GM10248 (cell line): ENCODE data around the gene TNFRSF4.

Source experiments
- CTCF ChIA-PET: fragments of 300-600 bp; sonication (Branson Sonifier 250); formaldehyde crosslinking; extraction: SDS; loops from one replicate; lab custom pipeline; 2021; ENCODE audit warnings: antibody characterized with exemption; lab: Yijun Ruan, JAX
- POLR2A ChIA-PET: fragments of 350-650 bp; sonication (Branson Sonifier 250); formaldehyde crosslinking; extraction: SDS; loops from one replicate; lab custom pipeline; 2020; ENCODE audit warnings: antibody characterized with exemption; lab: Yijun Ruan, JAX
- DNase-seq: peaks from one replicate; pipeline ENCODE4 v3.0.0; 2012; ENCODE audit errors: extremely low spot score
- CTCF ChIP-seq: IDR thresholded peaks from 2 replicates; pipeline ENCODE4 v1.5.1; 2012; ENCODE audit warnings: mild to moderate bottlenecking, low read depth; ENCODE audit errors: extremely low read depth, missing control alignments, control extremely low read depth

The TNFRSF4 gene

DNA sequence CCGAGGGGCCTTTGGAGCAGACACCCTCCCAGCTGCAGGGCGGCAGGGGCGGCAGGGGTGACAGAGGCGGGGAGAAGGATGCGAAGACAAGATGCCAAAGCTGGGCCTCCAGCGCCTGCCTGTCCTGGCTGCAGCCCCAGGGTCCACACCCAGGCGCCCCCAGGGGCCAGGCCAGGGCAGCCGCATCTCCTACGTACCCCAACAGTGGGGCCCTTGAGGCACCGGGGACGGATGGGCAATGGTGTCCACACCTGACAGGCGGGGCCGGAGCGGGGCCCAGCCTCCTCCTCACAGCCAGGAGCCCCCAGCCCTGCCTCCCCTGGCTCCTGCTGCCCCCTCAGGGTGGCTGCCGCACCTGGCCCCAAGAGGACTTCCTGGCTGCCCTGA is 25.3 kb upstream of the TNFRSF4 start:
- DNase-seq, result no peak
- ChIA-PET CTCF (interaction anchor here (1.3 to 2.3 kb wide), 2 partner anchors 12 to 117 kb away, joined by 5 to 10 read pairs; no protein-coding TSS in a partner anchor), POLR2A (no interaction called here)
- TF ChIP-seq CTCF, result no peak

DNA sequence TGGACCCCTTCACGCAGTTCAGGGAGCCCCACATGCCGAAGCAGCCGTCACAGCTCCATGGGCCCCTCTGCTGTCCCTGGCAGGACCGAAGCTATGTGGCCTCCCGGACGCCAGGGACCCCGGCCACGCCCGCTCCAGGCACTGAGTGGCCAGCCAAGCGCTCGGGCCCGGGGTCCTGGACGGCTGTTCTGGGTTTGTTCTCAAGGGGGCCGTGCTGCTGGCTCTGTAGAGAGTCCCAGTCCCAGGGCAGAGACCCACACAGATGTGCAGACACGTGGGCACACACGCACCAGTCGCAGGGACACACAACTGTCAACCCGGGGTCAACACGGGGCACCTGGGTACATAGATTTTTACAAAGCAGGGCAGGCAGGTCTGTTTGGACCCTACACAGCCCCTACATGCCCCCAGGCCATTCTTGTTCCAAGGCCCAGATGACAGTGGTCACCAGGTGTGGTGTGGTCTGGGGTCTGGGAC is 24.8 kb upstream of the TNFRSF4 start:
- ChIA-PET CTCF (interaction anchor here (1.0 to 2.3 kb wide), 4 partner anchors 12 to 117 kb away, joined by 3 to 10 read pairs (median 4); no protein-coding TSS in a partner anchor), POLR2A (no interaction called here)
- DNase-seq, result no peak
- TF ChIP-seq CTCF, result no peak

- ChIA-PET CTCF (interaction anchor here (1.0 to 2.3 kb wide), 4 partner anchors 11 to 116 kb away, joined by 3 to 10 read pairs (median 4); no protein-coding TSS in a partner anchor), POLR2A (no interaction called here)
- no peak for DNase-seq
- TF ChIP-seq CTCF, result no peak
Measured at GRCh38 chr1:1237874-1238701, 24.1 kb upstream of the TNFRSF4 start.

DNA sequence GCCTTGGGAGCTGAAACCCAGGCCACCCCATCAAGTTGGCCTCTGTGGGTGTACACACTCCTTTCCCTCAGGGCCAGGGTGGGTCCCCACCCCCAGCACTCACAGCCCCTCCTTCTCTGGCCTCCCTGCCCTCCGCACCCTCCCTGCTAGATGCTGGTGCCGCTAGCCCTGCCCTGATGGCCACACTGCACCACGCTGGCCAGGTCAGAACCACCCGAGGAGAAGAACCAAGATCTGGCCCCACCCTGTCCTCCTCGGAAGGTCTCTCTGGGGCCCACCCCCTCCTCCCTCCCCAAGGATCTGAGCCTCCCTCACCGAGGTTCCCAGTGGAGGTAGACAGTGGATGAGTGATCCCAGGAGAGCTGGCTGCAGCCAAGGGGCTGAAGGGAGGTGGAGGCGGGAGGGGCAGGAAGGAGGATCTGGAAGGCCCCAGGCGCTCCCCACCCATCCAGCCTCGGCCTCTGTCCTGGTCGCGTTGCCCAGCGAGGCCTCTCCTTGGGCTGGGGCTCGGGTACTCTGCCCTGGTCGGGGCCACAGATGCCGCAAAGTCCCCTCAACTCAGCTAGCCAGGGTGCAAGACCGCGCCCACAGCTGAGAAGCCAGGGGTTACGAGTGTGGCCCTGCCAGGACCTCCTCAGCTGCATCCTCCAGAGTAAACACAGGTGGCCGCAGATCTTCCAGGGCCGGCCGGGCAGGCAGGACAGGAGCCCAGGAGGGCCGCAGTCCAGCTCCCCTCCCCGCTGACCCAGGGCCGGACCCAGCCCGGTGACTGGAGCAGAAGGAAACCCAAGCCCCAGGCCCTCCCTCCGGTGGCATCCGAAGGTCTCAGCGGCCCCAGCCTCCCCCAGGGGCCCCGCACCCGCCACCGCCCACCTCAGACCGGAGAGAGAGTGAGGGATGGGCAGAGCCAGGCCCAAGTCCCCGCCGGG is 23.3 kb upstream of the TNFRSF4 start:
- POLR2A ChIA-PET, result no interaction called here

DNA sequence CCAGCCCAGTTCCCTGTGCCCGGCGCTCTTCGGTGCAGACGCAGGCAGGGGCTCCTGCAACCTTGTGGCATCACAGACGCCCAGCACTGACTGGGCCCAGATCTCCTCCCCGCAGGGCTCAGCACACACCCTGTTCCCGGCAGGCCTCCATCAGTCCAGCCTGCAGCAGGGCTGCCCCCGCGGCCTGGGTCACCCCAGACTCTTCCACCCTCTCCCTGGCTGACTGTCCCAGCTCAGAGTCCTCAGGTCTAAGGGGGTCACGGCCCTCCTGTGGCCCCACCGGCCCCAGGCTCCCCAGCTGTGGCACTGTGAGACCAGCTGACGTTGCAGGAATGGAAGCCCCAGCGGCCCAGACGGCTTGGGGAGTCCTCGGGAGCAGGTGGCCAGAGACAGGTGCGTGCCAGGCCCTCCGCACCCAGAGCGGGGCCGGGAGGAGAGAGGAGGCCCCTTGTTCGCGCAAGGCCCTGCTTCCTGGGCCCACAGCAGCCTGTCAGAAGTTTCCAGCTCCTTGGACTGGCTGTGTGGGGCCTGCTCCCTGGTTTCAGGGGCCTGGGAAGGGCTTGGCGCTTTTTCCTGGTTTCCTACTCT is 22.3 kb upstream of the TNFRSF4 start:
- DNase-seq, result no peak
- POLR2A ChIA-PET, result interaction anchor here (0.6 kb wide), 1 partner anchor 101 kb away, joined by 5 read pairs; no protein-coding TSS in a partner anchor
- CTCF ChIA-PET, result interaction anchor here (1.2 to 1.5 kb wide), 2 partner anchors 14 to 114 kb away, joined by 3 to 6 read pairs; no protein-coding TSS in a partner anchor
- TF ChIP-seq CTCF, result no peak

More for the DNA sequence above, 23.3 kb upstream of the TNFRSF4 start:
- CTCF ChIA-PET, result interaction anchor here (1.5 kb wide), 1 partner anchor 14 kb away, joined by 6 read pairs; no protein-coding TSS in a partner anchor
- TF ChIP-seq CTCF, result no peak
- no peak for DNase-seq
